HG03442 (cell line): Measurements from ENCODE around the gene OR52E4.
A peak's percentile ranks its signal among the peaks of the same experiment; 100 is the strongest.

ENCODE experiments used
- ATAC-seq: cut with Tn5 transposase; IDR thresholded peaks from one replicate; pipeline ENCODE4 v1.9.1; 2021; ENCODE audit warnings: mild to moderate bottlenecking, moderate library complexity; ENCODE audit not compliant: unreplicated experiment

OR52E4 gene

GRCh38 chr11:5880329-5880728, at the start of gene OR52E4:
TSS of gene OR52E4 (plus strand) at chr11:5880629. CDS start at chr11:5884293, 3,664 bp downstream.
- no peak for ATAC-seq

- no peak for ATAC-seq
Measured at GRCh38 chr11:5831196-5831829, 49.1 kb upstream of the OR52E4 start.

GRCh38 chr11:5833446-5833845, 47.0 kb upstream of the OR52E4 start:
- no peak for ATAC-seq

GRCh38 chr11:5837695-5838094, 42.7 kb upstream of the OR52E4 start:
- no peak for ATAC-seq

DNA sequence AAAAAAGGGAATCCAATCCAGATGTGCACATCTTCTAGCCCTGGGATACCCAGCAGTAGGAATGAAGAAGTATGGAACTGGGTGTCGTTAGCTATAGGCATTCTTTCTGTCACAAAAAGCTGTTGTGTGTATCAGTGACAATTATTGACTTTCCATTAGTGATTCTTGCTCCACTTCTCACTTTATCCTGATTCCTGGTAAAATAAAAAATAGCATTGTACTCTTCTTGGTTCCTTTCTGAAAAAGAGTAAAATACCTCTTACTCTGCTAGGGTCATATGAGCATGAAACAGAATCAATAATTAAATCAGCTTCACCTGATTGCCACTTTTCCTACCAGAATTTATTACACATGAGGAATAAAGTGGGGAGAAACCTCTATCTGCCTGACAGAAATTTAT, 38.6 kb upstream of the OR52E4 start, which contains the start of gene OR52E6:
TSS of gene OR52E6 (minus strand) at position 101 of the 400 bp plus-strand sequence. CDS start at position 101, 0 bp downstream.
- no peak for ATAC-seq

GRCh38 chr11:5846701-5847100, 33.7 kb upstream of the OR52E4 start:
- ATAC-seq = no peak

- no peak for ATAC-seq
Measured at GRCh38 chr11:5847711-5848110, 32.7 kb upstream of the OR52E4 start.

DNA sequence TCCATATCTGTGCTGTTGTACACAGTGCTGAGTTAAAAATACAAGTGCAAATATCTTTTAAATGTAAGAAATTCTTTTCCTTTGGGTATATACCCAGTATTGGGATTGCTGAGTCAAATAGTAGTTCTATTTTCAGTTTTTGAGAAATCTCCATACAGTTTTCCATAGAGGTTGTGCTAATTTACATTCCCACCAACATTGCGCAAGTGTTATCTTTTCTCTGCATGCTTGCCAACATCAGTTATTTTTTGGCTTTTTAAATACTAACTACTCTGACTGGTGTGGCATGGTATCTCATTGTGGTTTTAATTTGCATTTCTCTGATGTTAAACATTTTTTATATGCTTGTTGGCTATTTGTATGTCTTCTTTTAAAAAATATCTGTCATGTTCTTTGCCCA, 29.4 kb upstream of the OR52E4 start:
- no peak for ATAC-seq

DNA sequence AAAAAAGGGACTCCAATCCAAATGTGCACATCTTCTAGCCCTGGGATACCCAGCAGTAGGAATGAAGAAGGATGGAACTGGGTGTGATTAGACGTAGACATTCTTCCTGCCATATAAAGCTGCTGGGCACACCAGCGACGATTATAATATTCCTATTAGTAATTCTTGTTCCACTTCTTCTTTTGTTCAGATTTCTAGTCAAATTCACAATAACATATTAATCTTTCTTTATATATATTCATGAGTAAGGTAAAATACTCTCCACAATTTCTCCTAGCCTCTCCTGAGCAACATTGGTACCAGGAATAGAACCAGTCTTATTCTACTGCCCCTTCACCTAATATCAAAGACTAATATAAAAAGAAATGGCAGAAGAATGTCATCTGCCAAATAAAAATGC, 22.8 kb upstream of the OR52E4 start, which contains the start of gene OR52E8:
TSS of gene OR52E8 (minus strand) at position 101 of the 400 bp plus-strand sequence. CDS start at position 101, 0 bp downstream.
- ATAC-seq = no peak

- ATAC-seq = no peak
Measured at GRCh38 chr11:5865826-5866225, 14.6 kb upstream of the OR52E4 start.

DNA sequence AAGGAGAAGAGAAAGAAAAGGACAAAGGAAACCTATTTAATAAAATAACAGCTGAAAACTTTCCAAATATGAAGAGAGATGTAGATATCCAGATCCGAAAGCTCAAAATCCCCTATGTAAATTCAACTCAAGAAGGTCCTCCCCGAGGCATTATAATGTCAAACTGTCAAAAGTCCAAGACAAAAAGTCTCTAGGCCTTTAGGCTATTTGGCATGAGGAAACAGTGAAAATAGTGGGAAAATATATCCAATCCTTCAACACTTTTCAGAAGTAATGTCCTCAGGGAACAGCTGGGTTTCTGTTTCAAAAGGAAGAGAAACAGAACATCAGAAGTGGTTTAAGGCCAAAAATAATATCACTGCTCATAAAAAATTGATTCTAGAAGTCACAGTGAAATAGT, 1.9 kb upstream of the OR52E4 start:
- no peak for ATAC-seq

- no peak for ATAC-seq
Measured at GRCh38 chr11:5881756-5882155, 1.3 kb downstream of the OR52E4 start.

DNA sequence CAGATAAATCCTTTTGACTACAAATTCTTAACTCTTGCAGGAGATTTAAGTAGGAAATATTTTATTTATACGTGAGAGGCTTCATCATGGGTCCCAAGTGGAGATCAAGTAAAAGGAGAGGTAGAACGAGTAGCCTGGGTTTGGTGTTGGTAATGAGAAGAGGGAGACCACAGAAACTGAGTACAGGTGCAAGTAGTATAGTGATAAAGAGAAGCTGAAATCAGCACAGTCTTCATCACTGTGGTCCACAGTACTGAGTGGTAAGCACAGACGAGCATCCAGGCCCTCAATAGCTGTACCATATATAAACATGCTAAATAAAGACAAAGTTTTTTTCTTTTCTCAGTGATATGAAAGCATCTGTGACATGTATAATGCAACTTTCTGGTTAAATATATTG, 6.7 kb downstream of the OR52E4 start:
- no peak for ATAC-seq

- no peak for ATAC-seq
Measured at GRCh38 chr11:5887661-5888060, 7.2 kb downstream of the OR52E4 start.

- ATAC-seq = no peak
Measured at GRCh38 chr11:5891216-5891800, 10.9 kb downstream of the OR52E4 start.

GRCh38 chr11:5892908-5893307, 12.5 kb downstream of the OR52E4 start, which contains the start of gene OR52E5:
TSS of gene OR52E5 (plus strand) at chr11:5893208. CDS start at chr11:5900777, 7,569 bp downstream.
- no peak for ATAC-seq

DNA sequence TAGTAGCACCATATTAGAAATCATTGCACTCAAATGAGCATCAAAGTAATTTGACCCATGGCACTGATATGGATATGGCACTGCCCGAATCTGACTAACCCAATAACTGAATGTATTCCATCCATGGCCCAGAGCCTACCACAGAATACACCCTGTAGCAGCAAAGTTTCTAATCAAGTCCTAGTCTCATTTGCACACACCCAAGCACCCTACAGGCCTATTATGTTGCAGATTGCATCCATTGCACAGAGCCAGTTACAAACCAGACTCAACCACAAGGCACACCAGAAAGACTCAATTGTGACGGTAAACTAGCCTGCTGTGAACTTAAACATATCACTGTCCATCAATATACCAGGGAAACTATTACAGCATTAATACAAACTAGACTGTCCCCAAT, 19.1 kb downstream of the OR52E4 start:
- ATAC-seq = no peak

- no peak for ATAC-seq
Measured at GRCh38 chr11:5910540-5910939, 30.1 kb downstream of the OR52E4 start.

GRCh38 chr11:5922749-5923426, 42.5 kb downstream of the OR52E4 start:
- ATAC-seq = peak; percentile 92

DNA sequence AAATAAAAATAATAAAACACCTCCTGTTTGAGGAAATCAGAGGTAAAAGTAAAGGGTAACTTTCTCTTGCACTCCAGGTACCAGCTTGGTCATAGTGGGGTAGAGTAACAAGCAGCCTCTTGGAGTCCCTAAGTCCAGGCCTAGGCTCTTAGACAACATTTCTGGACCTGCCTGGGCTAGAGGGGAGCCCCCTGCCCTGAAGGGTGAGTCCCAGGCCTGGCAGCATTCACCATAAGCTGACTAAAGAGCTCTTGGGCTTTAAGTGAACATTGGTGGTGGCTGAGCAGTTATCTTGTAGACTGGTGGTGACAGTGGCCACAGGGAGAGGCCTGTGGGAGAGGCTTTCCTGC, 43.0 kb downstream of the OR52E4 start:
- peak; percentile 43 for ATAC-seq

GRCh38 chr11:5923794-5924193, 43.4 kb downstream of the OR52E4 start:
- no peak for ATAC-seq

DNA sequence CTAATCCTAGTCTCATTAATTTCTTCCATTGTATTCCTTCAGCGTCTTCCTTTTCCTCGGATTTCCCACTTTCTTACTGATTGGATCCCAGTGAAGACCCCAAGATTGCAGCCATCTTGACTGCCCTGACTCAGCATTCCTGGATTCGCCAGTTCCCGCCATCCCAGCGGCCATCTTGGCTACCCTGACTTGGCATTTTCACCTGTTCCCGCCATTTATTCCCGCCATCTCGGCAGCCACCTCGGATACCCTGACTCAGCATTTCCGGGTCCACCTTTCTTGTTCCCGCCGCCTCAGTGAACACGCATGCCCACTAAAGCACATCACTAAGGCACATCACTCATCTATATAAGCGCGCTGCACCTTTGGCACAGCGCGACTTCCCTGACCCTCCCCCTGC, 47.8 kb downstream of the OR52E4 start:
- no peak for ATAC-seq
